Adipocyte (in vitro differentiated cells): Measurements from ENCODE around the gene POGLUT3.
A peak's percentile ranks its signal among the peaks of the same experiment; 100 is the strongest.

Experiments
- DNase-seq: peaks from one replicate; pipeline ENCODE4 v3.0.0-alpha.2; 2015; ENCODE audit warnings: low read depth
- H3K27me3 ChIP-seq: replicated peaks from 2 replicates; pipeline ENCODE4 v1.7.0; 2013; ENCODE audit warnings: mild to moderate bottlenecking, low read length, moderate library complexity; ENCODE audit not compliant: control insufficient read depth, insufficient read depth
- H3K36me3 ChIP-seq: 2 replicates; pipeline ENCODE4 v1.7.0; 2013; ENCODE audit warnings: low read length, mild to moderate bottlenecking, moderate library complexity; ENCODE audit not compliant: control insufficient read depth, insufficient read depth, severe bottlenecking
- H3K4me1 ChIP-seq: 2 replicates; pipeline ENCODE4 v1.7.0; 2013; ENCODE audit warnings: mild to moderate bottlenecking, low read length, moderate library complexity; ENCODE audit not compliant: control insufficient read depth, insufficient read depth
- H3K4me3 ChIP-seq: 2 replicates; pipeline ENCODE4 v1.7.0; 2013; ENCODE audit warnings: mild to moderate bottlenecking, low read length, moderate library complexity
- H3K9ac ChIP-seq: 2 replicates; pipeline ENCODE4 v1.7.0; 2013; ENCODE audit warnings: mild to moderate bottlenecking, low read length, moderate library complexity
- H3K9me3 ChIP-seq: 2 replicates; pipeline ENCODE4 v1.7.0; 2013; ENCODE audit warnings: mild to moderate bottlenecking, low read length, moderate library complexity; ENCODE audit not compliant: control insufficient read depth

The POGLUT3 gene, protein sequence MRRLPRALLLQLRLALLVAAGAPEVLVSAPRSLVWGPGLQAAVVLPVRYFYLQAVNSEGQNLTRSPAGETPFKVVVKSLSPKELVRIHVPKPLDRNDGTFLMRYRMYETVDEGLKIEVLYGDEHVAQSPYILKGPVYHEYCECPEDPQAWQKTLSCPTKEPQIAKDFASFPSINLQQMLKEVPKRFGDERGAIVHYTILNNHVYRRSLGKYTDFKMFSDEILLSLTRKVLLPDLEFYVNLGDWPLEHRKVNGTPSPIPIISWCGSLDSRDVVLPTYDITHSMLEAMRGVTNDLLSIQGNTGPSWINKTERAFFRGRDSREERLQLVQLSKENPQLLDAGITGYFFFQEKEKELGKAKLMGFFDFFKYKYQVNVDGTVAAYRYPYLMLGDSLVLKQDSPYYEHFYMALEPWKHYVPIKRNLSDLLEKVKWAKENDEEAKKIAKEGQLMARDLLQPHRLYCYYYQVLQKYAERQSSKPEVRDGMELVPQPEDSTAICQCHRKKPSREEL

DNA sequence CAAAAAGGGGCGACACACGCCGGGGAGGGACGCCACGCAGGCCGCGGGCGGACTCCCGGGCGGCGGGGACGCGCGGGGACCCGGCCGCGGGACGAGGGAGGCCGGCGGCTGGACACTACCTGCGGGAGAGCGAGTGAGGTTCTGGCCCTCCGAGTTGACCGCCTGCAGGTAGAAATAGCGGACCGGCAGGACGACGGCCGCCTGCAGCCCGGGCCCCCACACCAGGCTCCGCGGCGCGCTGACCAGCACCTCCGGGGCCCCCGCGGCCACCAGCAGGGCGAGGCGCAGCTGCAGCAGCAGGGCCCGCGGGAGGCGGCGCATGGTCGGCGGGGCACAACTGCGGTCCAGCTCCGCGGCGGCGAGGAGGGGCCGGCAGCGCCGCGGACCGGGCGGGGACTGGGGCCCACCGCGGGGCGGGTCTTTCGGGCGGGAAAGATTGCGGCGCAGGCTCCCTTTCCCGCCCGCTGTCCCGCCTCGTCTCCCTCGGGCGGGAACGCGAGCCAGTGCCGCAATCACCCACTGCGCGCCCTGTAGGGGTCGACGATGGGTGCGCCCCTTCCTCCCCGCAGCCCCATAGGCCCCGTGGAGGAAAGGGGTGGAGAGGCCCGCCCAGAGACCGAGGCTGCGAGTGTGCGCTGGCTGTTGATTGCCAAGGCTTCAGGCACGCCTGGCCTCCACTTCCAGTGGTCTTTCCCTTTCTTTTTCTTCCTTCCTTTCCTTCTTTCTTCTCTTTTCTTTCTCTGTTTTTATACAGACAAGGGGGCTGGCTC lies at the start of gene POGLUT3:
TSS of gene POGLUT3 (minus strand) at position 339 of the 770 bp plus-strand sequence. CDS start at position 321, 18 bp downstream.
- Histone ChIP-seq H3K4me1 (peaks cover 14% of the 10 kb centered on the region), H3K9me3 (no peaks in the 10 kb centered on the region), H3K4me3 (peak within 1 kb of the TSS; percentile 86), H3K9ac (peak within 1 kb of the TSS; percentile 86), H3K36me3 (no peaks in the 10 kb centered on the region), H3K27me3 (no peaks in the 10 kb centered on the region)
- DNase-seq = peak; percentile 80

DNA sequence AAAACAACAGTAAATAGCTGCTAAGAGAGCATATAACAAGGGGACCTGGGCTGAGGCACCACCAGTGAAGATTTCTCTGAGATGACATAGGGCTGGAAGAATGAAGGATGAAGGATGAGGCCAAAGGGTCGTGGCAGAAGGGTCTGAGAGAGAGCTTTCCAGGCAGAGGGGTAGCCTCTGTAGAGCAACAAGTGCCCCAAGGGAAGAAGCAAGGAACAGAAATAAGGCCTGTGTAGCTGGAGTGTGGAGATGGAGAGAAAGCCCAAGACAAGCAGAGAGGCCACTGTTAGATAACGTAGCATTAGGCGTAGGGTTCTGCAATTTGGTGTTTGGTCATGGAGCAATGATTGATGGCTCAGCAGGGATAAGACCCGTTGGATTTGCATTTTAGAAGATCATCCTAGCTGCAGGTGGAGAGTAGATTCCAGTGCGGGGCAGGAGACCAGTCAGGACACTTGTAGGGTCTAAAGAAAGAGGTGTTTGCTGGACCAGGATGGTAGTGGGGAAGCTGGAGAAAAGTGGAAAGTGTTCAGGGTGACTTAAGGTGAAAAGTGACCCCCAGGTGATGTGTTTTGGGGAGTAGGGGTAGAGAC lies 47.8 kb upstream of the POGLUT3 start:
- peaks cover 16% of the 10 kb centered on the region for H3K27me3 ChIP-seq
- H3K9ac ChIP-seq = no peak overlapping the region
- H3K4me3 ChIP-seq = no peak overlapping the region
- no peak for DNase-seq
- H3K4me1 ChIP-seq = no peaks in the 10 kb centered on the region
- H3K9me3 ChIP-seq = no peaks in the 10 kb centered on the region
- no peaks in the 10 kb centered on the region for H3K36me3 ChIP-seq

DNA sequence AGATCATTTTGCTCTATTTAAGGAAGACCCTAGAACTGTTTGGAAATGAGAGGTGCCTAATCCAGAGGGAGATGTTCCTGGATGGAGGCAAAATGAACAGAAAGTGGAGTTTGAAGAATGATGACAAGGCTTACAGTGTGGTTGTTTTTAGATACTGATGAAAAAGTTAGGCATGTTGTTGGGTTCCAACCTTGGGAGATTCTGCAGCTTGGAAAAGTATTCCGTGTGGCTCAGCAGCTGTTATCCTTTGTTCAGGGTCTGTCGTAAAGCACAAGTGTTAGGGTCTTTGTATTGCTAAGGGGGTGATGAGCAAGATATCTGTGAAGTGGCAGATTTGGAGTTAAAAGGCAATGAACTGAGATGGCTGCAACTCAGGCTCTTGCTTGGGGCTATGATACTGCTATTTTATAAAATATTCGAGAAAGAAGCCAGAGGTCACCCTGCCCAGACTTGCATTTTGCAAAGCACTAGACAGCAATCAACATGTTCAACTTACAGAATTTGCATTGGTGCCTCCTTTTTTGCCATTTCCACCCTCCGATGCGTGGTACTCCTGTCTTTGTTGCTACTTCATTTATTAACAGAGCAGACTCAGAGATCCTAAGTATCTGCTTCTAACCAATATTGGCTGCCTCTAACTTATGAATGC lies 45.3 kb upstream of the POGLUT3 start:
- H3K4me1 ChIP-seq = no peaks in the 10 kb centered on the region
- no peaks in the 10 kb centered on the region for H3K36me3 ChIP-seq
- H3K4me3 ChIP-seq = no peak overlapping the region
- H3K9ac ChIP-seq = no peak overlapping the region
- peaks cover 16% of the 10 kb centered on the region for H3K27me3 ChIP-seq
- no peak for DNase-seq
- no peaks in the 10 kb centered on the region for H3K9me3 ChIP-seq

DNA sequence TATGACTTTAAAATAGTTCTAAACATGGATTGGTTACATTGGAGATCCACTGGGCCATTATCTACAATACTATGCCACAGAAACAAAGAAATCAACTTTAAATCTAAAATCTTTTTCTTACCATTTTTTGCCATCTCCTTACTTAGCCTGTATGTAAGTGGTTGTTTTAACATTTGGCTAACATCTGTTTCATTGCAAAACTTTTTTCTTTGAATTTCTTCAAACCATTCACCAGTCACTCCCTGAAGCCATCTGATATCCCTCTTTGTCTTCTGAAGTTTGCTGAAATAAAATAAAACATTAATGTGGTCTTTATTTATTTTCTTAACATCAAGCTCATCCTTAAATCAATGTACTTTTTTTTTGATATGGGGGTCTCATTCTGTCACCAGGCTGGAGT lies 43.3 kb upstream of the POGLUT3 start:
- no peaks in the 10 kb centered on the region for H3K4me1 ChIP-seq
- no peak for DNase-seq

DNA sequence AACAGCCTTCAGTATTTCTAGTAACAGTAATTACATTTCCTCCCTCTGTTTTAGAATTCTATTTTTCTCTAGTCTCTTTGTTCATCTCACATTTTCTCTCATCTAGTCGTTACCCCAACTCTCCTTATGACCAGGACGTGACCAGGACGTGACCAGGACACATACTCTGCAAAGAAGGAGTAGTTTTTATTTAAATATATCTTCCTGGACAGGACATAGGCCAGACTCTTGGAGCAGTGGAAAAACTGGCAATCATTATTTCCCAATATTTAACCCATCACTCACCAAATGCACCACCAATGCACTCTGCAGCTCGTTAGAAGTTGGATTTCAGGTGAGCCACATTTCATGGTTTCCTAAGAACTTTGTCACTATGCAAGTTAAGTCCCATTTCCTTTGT lies 40.3 kb upstream of the POGLUT3 start:
- peaks cover 14% of the 10 kb centered on the region for H3K27me3 ChIP-seq
- no peaks in the 10 kb centered on the region for H3K36me3 ChIP-seq
- no peak for DNase-seq
- H3K9me3 ChIP-seq = no peaks in the 10 kb centered on the region
- H3K4me1 ChIP-seq = no peaks in the 10 kb centered on the region
- no peak overlapping the region for H3K9ac ChIP-seq
- no peak overlapping the region for H3K4me3 ChIP-seq

More for the DNA sequence above, 43.3 kb upstream of the POGLUT3 start:
- no peaks in the 10 kb centered on the region for H3K36me3 ChIP-seq
- peaks cover 24% of the 10 kb centered on the region for H3K27me3 ChIP-seq
- H3K9ac ChIP-seq = no peak overlapping the region
- no peaks in the 10 kb centered on the region for H3K9me3 ChIP-seq
- H3K4me3 ChIP-seq = no peak overlapping the region

DNA sequence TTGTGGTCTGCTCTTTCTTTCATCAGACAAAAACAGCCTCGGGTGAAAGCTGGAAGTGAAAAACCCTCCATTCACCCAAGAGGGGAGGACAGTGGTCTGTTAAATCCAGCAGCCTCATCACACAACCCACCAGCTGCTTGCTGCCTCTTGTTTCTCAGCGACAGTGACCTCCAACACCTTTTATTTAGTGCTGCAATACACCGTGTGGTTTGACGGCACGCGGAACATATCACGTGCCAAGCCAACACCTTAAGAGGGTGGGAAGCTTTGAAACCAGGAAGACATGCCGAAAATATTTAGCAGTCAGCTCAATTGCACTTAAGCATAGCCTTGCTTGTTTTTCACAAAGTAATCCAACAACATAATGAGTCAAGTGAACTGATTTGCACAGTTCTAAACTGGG lies 39.8 kb upstream of the POGLUT3 start:
- Histone ChIP-seq H3K27me3 (peaks cover 10% of the 10 kb centered on the region), H3K36me3 (no peaks in the 10 kb centered on the region), H3K4me3 (no peak overlapping the region), H3K9ac (no peak overlapping the region), H3K4me1 (no peaks in the 10 kb centered on the region), H3K9me3 (no peaks in the 10 kb centered on the region)
- no peak for DNase-seq

DNA sequence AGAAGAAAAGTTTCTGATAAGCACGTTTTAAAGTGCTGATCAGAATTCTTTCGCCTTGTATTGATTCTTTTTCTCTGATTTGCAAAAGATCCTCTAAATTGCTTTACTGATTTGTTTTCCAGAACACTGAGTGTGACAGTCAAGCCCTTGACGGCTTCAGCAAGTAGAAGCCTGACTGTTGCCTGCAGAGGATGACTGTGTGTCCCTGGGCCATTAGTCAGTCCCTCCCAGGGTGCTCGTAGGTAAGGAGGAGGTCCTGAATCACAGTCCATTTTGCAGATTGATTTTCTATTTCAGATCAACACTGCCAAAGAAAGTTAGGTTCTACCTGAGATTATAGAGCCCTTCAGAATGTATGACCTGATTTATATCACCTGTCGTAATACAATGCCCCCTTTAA lies 38.6 kb upstream of the POGLUT3 start:
- Histone ChIP-seq H3K4me1 (no peaks in the 10 kb centered on the region), H3K9ac (no peak overlapping the region), H3K4me3 (no peak overlapping the region), H3K27me3 (peaks cover 8% of the 10 kb centered on the region), H3K9me3 (no peaks in the 10 kb centered on the region), H3K36me3 (no peaks in the 10 kb centered on the region)
- no peak for DNase-seq

DNA sequence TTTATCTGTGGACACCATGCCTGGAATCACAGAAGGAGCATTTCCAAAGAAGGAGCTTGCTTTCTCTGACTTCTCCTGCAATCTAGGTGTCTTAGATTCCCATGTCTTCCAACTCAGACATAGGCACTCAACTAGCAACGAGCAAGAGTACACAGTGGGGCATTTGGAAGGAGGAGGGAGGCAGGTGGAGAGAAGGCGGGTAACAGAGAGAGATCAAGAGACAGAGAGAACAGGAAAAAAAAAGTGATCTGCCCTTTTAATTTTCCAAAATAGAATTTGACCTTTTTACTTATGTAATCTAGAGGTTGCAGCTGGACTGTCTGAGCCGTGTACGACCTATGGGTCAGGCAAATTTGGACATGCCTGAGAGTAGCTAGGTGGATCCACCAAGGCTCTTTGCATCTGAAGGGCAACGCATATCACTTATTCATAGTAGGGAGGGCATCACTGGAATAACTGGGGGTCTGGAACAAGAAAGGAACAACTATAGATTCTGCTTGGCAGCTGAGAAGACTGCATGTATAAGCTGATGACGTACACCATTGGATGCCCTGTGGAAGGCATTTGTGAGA lies 37.3 kb upstream of the POGLUT3 start:
- DNase-seq = no peak
- no peak overlapping the region for H3K4me3 ChIP-seq
- no peaks in the 10 kb centered on the region for H3K36me3 ChIP-seq
- H3K4me1 ChIP-seq = no peaks in the 10 kb centered on the region
- H3K27me3 ChIP-seq = peaks cover 8% of the 10 kb centered on the region
- no peak overlapping the region for H3K9ac ChIP-seq
- no peaks in the 10 kb centered on the region for H3K9me3 ChIP-seq

DNA sequence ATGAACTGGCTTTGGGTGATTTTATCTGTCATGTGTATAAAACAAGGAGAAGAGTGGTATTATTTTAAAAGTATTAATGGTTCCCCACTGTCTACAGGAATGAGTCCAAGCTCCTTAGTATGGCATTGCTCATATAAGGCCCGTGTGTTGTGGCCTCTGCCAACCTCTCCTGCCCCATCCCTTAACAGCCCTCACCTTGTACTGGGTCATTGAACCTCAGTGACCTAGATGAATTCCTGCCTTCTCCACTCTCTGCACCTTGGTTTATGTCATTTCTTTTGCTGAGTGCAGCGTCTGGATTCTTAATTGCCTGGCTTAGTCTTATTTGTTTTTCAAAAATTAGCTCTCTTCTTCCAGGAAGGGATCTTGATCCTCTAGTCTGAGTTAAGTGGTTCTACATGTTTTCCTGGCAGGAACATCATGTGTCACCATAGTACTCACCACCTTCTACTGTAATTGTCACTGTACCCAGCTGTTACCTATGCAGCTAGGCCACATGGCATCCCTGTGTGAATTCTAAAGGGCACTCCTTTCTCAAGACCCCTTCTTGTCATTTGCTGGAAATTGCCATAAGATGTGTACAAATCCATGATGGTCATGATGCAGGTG lies 36.2 kb upstream of the POGLUT3 start:
- H3K4me1 ChIP-seq = no peaks in the 10 kb centered on the region
- DNase-seq = no peak
- no peaks in the 10 kb centered on the region for H3K9me3 ChIP-seq
- H3K27me3 ChIP-seq = peaks cover 8% of the 10 kb centered on the region
- no peak overlapping the region for H3K4me3 ChIP-seq
- no peaks in the 10 kb centered on the region for H3K36me3 ChIP-seq
- H3K9ac ChIP-seq = no peak overlapping the region

DNA sequence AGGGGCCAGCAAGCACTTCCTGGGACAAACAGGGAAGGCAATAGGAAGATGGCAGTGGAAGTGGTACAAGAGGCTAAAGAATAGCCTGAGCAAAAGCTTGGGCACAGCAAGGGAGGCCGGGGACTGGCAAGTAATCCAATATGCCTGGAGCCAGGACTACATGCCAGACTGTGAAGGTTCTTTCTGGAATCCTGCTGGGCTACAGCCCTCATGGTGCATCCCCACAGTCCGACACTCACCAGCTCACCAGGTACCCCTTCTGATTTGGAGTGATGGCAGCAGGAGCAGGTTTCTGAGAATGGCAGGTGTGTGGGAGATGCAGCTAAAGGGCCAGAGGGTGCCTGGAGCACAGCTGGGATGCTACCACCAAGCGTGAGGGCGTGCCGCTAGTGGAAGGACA lies 32.2 kb upstream of the POGLUT3 start:
- no peak for DNase-seq
- H3K4me1 ChIP-seq = no peaks in the 10 kb centered on the region
- no peaks in the 10 kb centered on the region for H3K27me3 ChIP-seq
- no peaks in the 10 kb centered on the region for H3K9me3 ChIP-seq
- H3K9ac ChIP-seq = no peak overlapping the region
- H3K36me3 ChIP-seq = no peaks in the 10 kb centered on the region
- H3K4me3 ChIP-seq = no peak overlapping the region
